Mesendoderm (in vitro differentiated cells): ENCODE data around the gene CCDC158. TPM values are rescaled to one million over a fixed set of nuclear protein-coding genes. Genes with fewer than 3 reads are reported as not detected.

Experiments used
- DNase-seq: peaks from one replicate; pipeline ENCODE4 v3.0.0; 2013
- H2AK5ac ChIP-seq: 2 replicates; pipeline ENCODE4 v1.6.1; 2013; ENCODE audit warnings: low read length, inconsistent platforms
- H2BK120ac ChIP-seq: 2 replicates; pipeline ENCODE4 v1.6.1; 2013; ENCODE audit warnings: low read depth, mild to moderate bottlenecking, low read length, moderate library complexity, mixed read lengths
- H2BK15ac ChIP-seq: replicated peaks from 2 replicates; pipeline ENCODE4 v1.6.1; 2013; ENCODE audit warnings: low read depth, mild to moderate bottlenecking, moderate library complexity
- H2BK5ac ChIP-seq: 2 replicates; pipeline ENCODE4 v1.6.1; 2013; ENCODE audit warnings: low read length, inconsistent platforms
- H3K18ac ChIP-seq: 2 replicates; pipeline ENCODE4 v1.6.1; 2013; ENCODE audit warnings: mild to moderate bottlenecking, low read length, mixed read lengths
- H3K23ac ChIP-seq: one replicate; pipeline ENCODE4 v1.6.1; 2013; ENCODE audit warnings: low read length
- H3K27ac ChIP-seq: 2 replicates; pipeline ENCODE4 v1.5.1; 2013; ENCODE audit warnings: low read depth, mild to moderate bottlenecking, inconsistent platforms, low read length, moderate library complexity
- H3K27me3 ChIP-seq: 2 replicates; pipeline ENCODE4 v1.6.1; 2013; ENCODE audit warnings: low read length, control low read depth, mild to moderate bottlenecking, inconsistent platforms; ENCODE audit not compliant: insufficient read depth, poor library complexity
- H3K36me3 ChIP-seq: 2 replicates; pipeline ENCODE4 v1.6.1; 2013; ENCODE audit warnings: low read length, inconsistent platforms; ENCODE audit not compliant: control insufficient read depth, insufficient read depth
- H3K4ac ChIP-seq: one replicate; pipeline ENCODE4 v1.6.1; 2013; ENCODE audit warnings: low read depth, mild to moderate bottlenecking, low read length, moderate library complexity
- H3K4me1 ChIP-seq: 2 replicates; pipeline ENCODE4 v1.6.1; 2013; ENCODE audit warnings: low read depth, low read length, inconsistent platforms; ENCODE audit not compliant: control insufficient read depth
- H3K4me2 ChIP-seq: 2 replicates; pipeline ENCODE4 v1.6.1; 2013; ENCODE audit warnings: low read length
- H3K4me3 ChIP-seq: 2 replicates; pipeline ENCODE4 v1.5.1; 2013; ENCODE audit warnings: mild to moderate bottlenecking, low read length
- H3K56ac ChIP-seq: one replicate; pipeline ENCODE4 v1.6.1; 2013; ENCODE audit warnings: low read length
- H3K79me1 ChIP-seq: 2 replicates; pipeline ENCODE4 v1.6.1; 2013; ENCODE audit warnings: low read length, inconsistent platforms
- H3K79me2 ChIP-seq: 2 replicates; pipeline ENCODE4 v1.6.1; 2013; ENCODE audit warnings: mild to moderate bottlenecking, low read length; ENCODE audit not compliant: control insufficient read depth, insufficient read depth
- H3K9ac ChIP-seq: 2 replicates; pipeline ENCODE4 v1.6.1; 2013; ENCODE audit warnings: low read length, inconsistent platforms
- H4K5ac ChIP-seq: one replicate; pipeline ENCODE4 v1.6.1; 2013; ENCODE audit warnings: low read length
- H4K8ac ChIP-seq: one replicate; pipeline ENCODE4 v1.6.1; 2013; ENCODE audit warnings: low read depth, mild to moderate bottlenecking, control low read depth, low read length, moderate library complexity
- WGBS: extraction: QIAGEN DNeasy Blood & Tissue Kit; methylation state at CpG from one replicate; pipeline ENCODE4 v1.1.7; 2013; ENCODE audit warnings: low lambda C conversion rate, missing lambda C conversion rate; ENCODE audit not compliant: insufficient coverage; ENCODE audit errors: extremely low coverage; 5-methylcytosine and 5-hydroxymethylcytosine counted together
- polyA plus RNA-seq, 2 experiments: library from polyadenylated mRNA; stranded (reverse); fragments of 200-250 nt; gene quantifications; one replicate each; pipeline ENCODE4 v1.2.3, GENCODE V29; 2013

The CCDC158 gene
- polyA plus RNA-seq (2013, experiment 1 of 2), result not detected
- not detected for polyA plus RNA-seq (2013, experiment 2 of 2)

- Histone ChIP-seq H2BK15ac (no peak within 1 kb of the TSS), H3K56ac (no peak within 1 kb of the TSS), H3K79me1 (no peaks in the 10 kb centered on the region), H3K23ac (no peak within 1 kb of the TSS), H4K8ac (no peak within 1 kb of the TSS), H2BK5ac (no peak within 1 kb of the TSS), H3K27ac (no peak within 1 kb of the TSS), H3K4me2 (no peak within 1 kb of the TSS), H2BK120ac (no peak within 1 kb of the TSS), H3K79me2 (no peaks in the 10 kb centered on the region), H3K36me3 (no peaks in the 10 kb centered on the region), H4K5ac (no peak within 1 kb of the TSS), H3K27me3 (no peaks in the 10 kb centered on the region), H3K4me3 (no peak within 1 kb of the TSS), H3K4me1 (no peaks in the 10 kb centered on the region), H3K4ac (no peak within 1 kb of the TSS), H3K9ac (no peak within 1 kb of the TSS), H2AK5ac (no peak within 1 kb of the TSS), H3K18ac (no peak within 1 kb of the TSS)
- no CpG with 5 or more reads among the region's 79 CpGs for WGBS
- DNase-seq, result no peak
Observed at GRCh38 chr4:76420762-76421581, at the start of gene CCDC158. TSS of gene CCDC158 (minus strand) at chr4:76421141. CDS start at chr4:76403207, 17,934 bp downstream.

GRCh38 chr4:76470532-76470931 is 49.6 kb upstream of the CCDC158 start:
- Histone ChIP-seq H3K23ac (no peak overlapping the region), H3K18ac (no peak overlapping the region), H3K36me3 (no peaks in the 10 kb centered on the region), H3K4me1 (no peaks in the 10 kb centered on the region), H2BK120ac (no peak overlapping the region), H3K56ac (no peak overlapping the region), H3K79me2 (no peaks in the 10 kb centered on the region), H3K4me2 (no peak overlapping the region), H4K5ac (no peak overlapping the region), H2BK15ac (no peak overlapping the region), H2BK5ac (no peak overlapping the region), H2AK5ac (no peak overlapping the region), H3K27ac (no peak overlapping the region), H4K8ac (peak overlapping the region; percentile 56), H3K79me1 (no peaks in the 10 kb centered on the region), H3K4ac (no peak overlapping the region), H3K4me3 (no peak overlapping the region), H3K9ac (no peak overlapping the region), H3K27me3 (no peaks in the 10 kb centered on the region)
- WGBS, result no CpG with 5 or more reads among the region's 1 CpG
- DNase-seq, result no peak

DNA sequence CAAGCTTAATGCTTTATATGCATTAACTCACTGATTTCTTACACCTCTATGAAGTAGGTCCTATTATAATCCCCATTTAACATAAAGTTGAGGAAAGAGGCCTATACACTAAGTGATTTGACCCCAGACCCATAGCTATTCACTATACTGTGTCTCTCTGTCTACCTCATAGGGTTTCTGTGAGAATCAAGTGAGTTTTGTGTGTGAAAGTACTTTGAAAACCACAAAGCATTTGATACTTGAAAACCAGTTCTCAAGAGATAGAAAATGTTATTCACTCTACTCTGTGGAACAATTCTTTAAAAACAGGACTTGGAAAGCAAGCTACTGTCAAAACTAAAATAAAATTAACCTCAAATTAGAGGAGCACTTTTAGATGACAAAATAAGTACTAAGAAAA is 49.1 kb upstream of the CCDC158 start:
- no peak overlapping the region for H3K23ac ChIP-seq
- H2BK15ac ChIP-seq, result no peak overlapping the region
- H3K4me1 ChIP-seq, result no peaks in the 10 kb centered on the region
- no peak overlapping the region for H3K56ac ChIP-seq
- no peaks in the 10 kb centered on the region for H3K27me3 ChIP-seq
- no peaks in the 10 kb centered on the region for H3K79me2 ChIP-seq
- H3K4ac ChIP-seq, result no peak overlapping the region
- H3K27ac ChIP-seq, result no peak overlapping the region
- H4K8ac ChIP-seq, result no peak overlapping the region
- no peak overlapping the region for H3K4me2 ChIP-seq
- no peaks in the 10 kb centered on the region for H3K36me3 ChIP-seq
- no peaks in the 10 kb centered on the region for H3K79me1 ChIP-seq
- H4K5ac ChIP-seq, result no peak overlapping the region
- H3K18ac ChIP-seq, result no peak overlapping the region
- no peak overlapping the region for H2AK5ac ChIP-seq
- H2BK5ac ChIP-seq, result no peak overlapping the region
- DNase-seq, result no peak
- no peak overlapping the region for H3K9ac ChIP-seq
- no peak overlapping the region for H3K4me3 ChIP-seq
- no peak overlapping the region for H2BK120ac ChIP-seq

GRCh38 chr4:76463568-76463967 is 42.6 kb upstream of the CCDC158 start:
- WGBS, result no CpG with 5 or more reads among the region's 2 CpGs
- no peak overlapping the region for H3K4me2 ChIP-seq
- no peak overlapping the region for H2BK120ac ChIP-seq
- no peaks in the 10 kb centered on the region for H3K36me3 ChIP-seq
- no peaks in the 10 kb centered on the region for H3K79me2 ChIP-seq
- H3K4me1 ChIP-seq, result peaks cover 7% of the 10 kb centered on the region
- no peak for DNase-seq
- no peak overlapping the region for H3K27ac ChIP-seq
- H3K27me3 ChIP-seq, result no peaks in the 10 kb centered on the region
- H3K4ac ChIP-seq, result no peak overlapping the region
- H3K9ac ChIP-seq, result no peak overlapping the region
- H3K79me1 ChIP-seq, result no peaks in the 10 kb centered on the region
- H4K8ac ChIP-seq, result no peak overlapping the region
- no peak overlapping the region for H3K23ac ChIP-seq
- H2BK15ac ChIP-seq, result no peak overlapping the region
- H3K56ac ChIP-seq, result no peak overlapping the region
- no peak overlapping the region for H4K5ac ChIP-seq
- no peak overlapping the region for H2BK5ac ChIP-seq
- no peak overlapping the region for H2AK5ac ChIP-seq
- no peak overlapping the region for H3K18ac ChIP-seq
- no peak overlapping the region for H3K4me3 ChIP-seq

DNA sequence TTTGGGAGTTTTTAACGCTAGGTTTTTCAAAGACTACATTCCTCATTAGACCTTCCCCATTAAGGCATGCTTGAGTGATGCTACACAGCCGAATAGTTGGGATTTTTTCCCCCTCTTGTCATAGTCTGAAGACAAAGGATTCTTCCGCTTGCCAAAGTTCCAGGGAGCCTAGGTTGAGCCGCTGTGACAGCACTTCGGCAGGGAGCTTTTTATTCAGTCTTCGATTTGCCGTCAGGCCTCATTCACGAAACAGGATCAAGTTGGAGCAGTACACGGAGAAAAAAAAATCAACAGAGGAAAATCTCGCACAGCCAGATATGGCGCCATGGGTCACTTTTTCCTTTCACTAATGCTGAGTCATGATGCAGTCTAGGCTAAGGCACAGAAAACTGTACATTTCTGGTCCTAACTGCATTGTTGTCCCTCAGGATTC is 38.4 kb upstream of the CCDC158 start:
- Histone ChIP-seq H3K4me1 (peaks cover 7% of the 10 kb centered on the region), H2BK120ac (peak overlapping the region; percentile 3), H3K79me2 (no peaks in the 10 kb centered on the region), H3K27me3 (no peaks in the 10 kb centered on the region), H2BK5ac (peak overlapping the region; percentile 92), H4K5ac (peak overlapping the region; percentile 94), H3K18ac (peak overlapping the region; percentile 19), H3K79me1 (no peaks in the 10 kb centered on the region), H3K4ac (peak overlapping the region; percentile 71), H2BK15ac (no peak overlapping the region), H3K4me3 (no peak overlapping the region), H4K8ac (no peak overlapping the region), H3K9ac (peak overlapping the region; percentile 43), H3K4me2 (no peak overlapping the region), H2AK5ac (no peak overlapping the region), H3K36me3 (no peaks in the 10 kb centered on the region), H3K56ac (peak overlapping the region; percentile 79), H3K23ac (no peak overlapping the region), H3K27ac (peak overlapping the region; percentile 37)
- no CpG with 5 or more reads among the region's 11 CpGs for WGBS
- peak; percentile 99 for DNase-seq
